ENCODE data around the gene ANKRD31.
"Not testable (repeated sequence)": the region's sequence is repeated elsewhere in the genome, so short reads cannot be mapped to it uniquely, and the experiment has no call there.

ANKRD31 gene

GRCh38 chr5:75130818-75131349, 105.8 kb downstream of the ANKRD31 start:
- DNase-seq: no peak

- DNase-seq: no peak
Measured at GRCh38 chr5:75116856-75117255, 119.8 kb downstream of the ANKRD31 start.

- not testable (repeated sequence) for DNase-seq
Measured at GRCh38 chr5:75114311-75114710, 122.4 kb downstream of the ANKRD31 start.

- no peak for DNase-seq
Measured at GRCh38 chr5:75113354-75114113, 123.1 kb downstream of the ANKRD31 start.

GRCh38 chr5:75108931-75109596, 127.6 kb downstream of the ANKRD31 start:
- DNase-seq: no peak

- DNase-seq: no peak
Measured at GRCh38 chr5:75108515-75108914, 128.2 kb downstream of the ANKRD31 start.

GRCh38 chr5:75095956-75096355, 140.7 kb downstream of the ANKRD31 start:
- DNase-seq: not testable (repeated sequence)

- no peak for DNase-seq
Measured at GRCh38 chr5:75091597-75091996, 145.1 kb downstream of the ANKRD31 start.

- no peak for DNase-seq
Measured at GRCh38 chr5:75089662-75090061, 147.0 kb downstream of the ANKRD31 start.

- DNase-seq: no peak
Measured at GRCh38 chr5:75089137-75089536, 147.5 kb downstream of the ANKRD31 start.

- no peak for DNase-seq
Measured at GRCh38 chr5:75088648-75089047, 148.0 kb downstream of the ANKRD31 start.

GRCh38 chr5:75081510-75081909, 155.2 kb downstream of the ANKRD31 start:
- DNase-seq: no peak

GRCh38 chr5:75079346-75079745, 157.3 kb downstream of the ANKRD31 start:
- not testable (repeated sequence) for DNase-seq

GRCh38 chr5:75078027-75078426, 158.7 kb downstream of the ANKRD31 start:
- DNase-seq: no peak

- DNase-seq: no peak
Measured at GRCh38 chr5:75072061-75072460, 164.6 kb downstream of the ANKRD31 start.

GRCh38 chr5:75071100-75071499, 165.6 kb downstream of the ANKRD31 start:
- DNase-seq: no peak

GRCh38 chr5:75067434-75067833, 169.2 kb downstream of the ANKRD31 start:
- DNase-seq: no peak

GRCh38 chr5:75062925-75063531, 173.7 kb downstream of the ANKRD31 start:
- DNase-seq: no peak

GRCh38 chr5:75059912-75060545, 176.6 kb downstream of the ANKRD31 start:
- DNase-seq: no peak

GRCh38 chr5:75058986-75059535, 177.6 kb downstream of the ANKRD31 start:
- no peak for DNase-seq

GRCh38 chr5:75057561-75057960, 179.1 kb downstream of the ANKRD31 start:
- DNase-seq: no peak

GRCh38 chr5:75055727-75056144, 180.9 kb downstream of the ANKRD31 start:
- DNase-seq: no peak

Data from eye (tissue), 1 donor.